ENCODE results near the gene UBA5. TPM values are rescaled to one million over a fixed set of nuclear protein-coding genes. Genes with fewer than 3 reads are reported as not detected.

Gene UBA5
- total and polyA plus RNA-seq, 9 of the 15 experiments (the other 6 are each of a cell fraction or from before 2014, with no cell fraction given): 8.1 to 71.1 (median 29.4) TPM

GRCh38 chr3:132657869-132658747, 2.0 kb upstream of the UBA5 start:
- Histone ChIP-seq H4K20me1 (replicated peaks; ENCODE audit: control insufficient read depth, insufficient read depth, low read length) (no peaks in the 10 kb centered on the region), H3K9me1 (ENCODE audit: control insufficient read depth, insufficient read depth, low read length) (no peaks in the 10 kb centered on the region), H3K4me1 (replicated peaks in 1 of 2; ENCODE audit: control insufficient read depth in 2 of 2, insufficient read depth in 2 of 2, low read length in 2 of 2) (peaks cover 0 to 9% of the 10 kb centered on the region in 2 experiments; a peak in 4 of 5 replicates), H3K9me3 (replicated peaks; ENCODE audit: control insufficient read depth, insufficient read depth, low read depth, low read length) (no peaks in the 10 kb centered on the region), H3K36me3 (ENCODE audit: control insufficient read depth, insufficient read depth, low read length) (no peaks in the 10 kb centered on the region; the same call in 2 of the 3 replicates), H3K9ac (ENCODE audit: insufficient read depth in 1 of 2, low read depth in 2 of 2, low read length in 2 of 2) (peak overlapping the region in 1 of 2 experiments; percentile 90; a peak in 1 of 4 replicates), H3K4me3 (no peak overlapping the region), H3K27me3 (ENCODE audit: control insufficient read depth in 2 of 2, insufficient read depth in 2 of 2, low read length in 2 of 2) (no peaks in the 10 kb centered on the region), H3K4me2 (ENCODE audit: insufficient read depth, low read length) (peak overlapping the region; percentile 93; the same call in 1 of the 2 replicates), H3K27ac (ENCODE audit: extremely low read depth, low read depth, low read length) (no peak overlapping the region), H2AFZ (ENCODE audit: low read depth, low read length) (no peak overlapping the region), H3K79me2 (ENCODE audit: control insufficient read depth, insufficient read depth, low read length) (peaks cover 40% of the 10 kb centered on the region)
- ChIA-PET CTCF (ENCODE audit: low intra/inter-chr PET ratio) (interaction anchor here (0.5 kb wide), 1 partner anchor 271 kb away, joined by 9 read pairs; no protein-coding TSS in a partner anchor), POLR2A (interaction anchor here (1.2 kb wide), 1 partner anchor 13 kb away, joined by 3 read pairs; no protein-coding TSS in a partner anchor)
- intact Hi-C loops (cut with micrococcal nuclease): loop anchor here (2.0 to 10.0 kb wide), 3 partner anchors 65 to 724 kb away; partner anchors contain the start of gene NPHP3
- no peak for ATAC-seq
- WGBS (ENCODE audit: insufficient coverage, low coverage, missing lambda C conversion rate): 26% methylated on average over 7 of the region's 8 CpGs
- no peak for FAIRE-seq
- DNase-seq (ENCODE audit: extremely low read depth in 1 of 4, low spot score in 3 of 4): no peak
- in situ Hi-C loops (cut with MboI): no loop called here
- no TSS peak for BruUV-seq (replicated peaks)
- TF ChIP-seq MAX (CRISPR knock-in tag; IDR thresholded peaks at IDR 0.05) (no peak), ZBTB2 (IDR thresholded peaks at IDR 0.05) (no peak), MEF2A (IDR thresholded peaks at IDR 0.05; ENCODE audit: control insufficient read depth, low read depth, low read length) (no peak)
- TF ChIP-seq, protein P1, sequence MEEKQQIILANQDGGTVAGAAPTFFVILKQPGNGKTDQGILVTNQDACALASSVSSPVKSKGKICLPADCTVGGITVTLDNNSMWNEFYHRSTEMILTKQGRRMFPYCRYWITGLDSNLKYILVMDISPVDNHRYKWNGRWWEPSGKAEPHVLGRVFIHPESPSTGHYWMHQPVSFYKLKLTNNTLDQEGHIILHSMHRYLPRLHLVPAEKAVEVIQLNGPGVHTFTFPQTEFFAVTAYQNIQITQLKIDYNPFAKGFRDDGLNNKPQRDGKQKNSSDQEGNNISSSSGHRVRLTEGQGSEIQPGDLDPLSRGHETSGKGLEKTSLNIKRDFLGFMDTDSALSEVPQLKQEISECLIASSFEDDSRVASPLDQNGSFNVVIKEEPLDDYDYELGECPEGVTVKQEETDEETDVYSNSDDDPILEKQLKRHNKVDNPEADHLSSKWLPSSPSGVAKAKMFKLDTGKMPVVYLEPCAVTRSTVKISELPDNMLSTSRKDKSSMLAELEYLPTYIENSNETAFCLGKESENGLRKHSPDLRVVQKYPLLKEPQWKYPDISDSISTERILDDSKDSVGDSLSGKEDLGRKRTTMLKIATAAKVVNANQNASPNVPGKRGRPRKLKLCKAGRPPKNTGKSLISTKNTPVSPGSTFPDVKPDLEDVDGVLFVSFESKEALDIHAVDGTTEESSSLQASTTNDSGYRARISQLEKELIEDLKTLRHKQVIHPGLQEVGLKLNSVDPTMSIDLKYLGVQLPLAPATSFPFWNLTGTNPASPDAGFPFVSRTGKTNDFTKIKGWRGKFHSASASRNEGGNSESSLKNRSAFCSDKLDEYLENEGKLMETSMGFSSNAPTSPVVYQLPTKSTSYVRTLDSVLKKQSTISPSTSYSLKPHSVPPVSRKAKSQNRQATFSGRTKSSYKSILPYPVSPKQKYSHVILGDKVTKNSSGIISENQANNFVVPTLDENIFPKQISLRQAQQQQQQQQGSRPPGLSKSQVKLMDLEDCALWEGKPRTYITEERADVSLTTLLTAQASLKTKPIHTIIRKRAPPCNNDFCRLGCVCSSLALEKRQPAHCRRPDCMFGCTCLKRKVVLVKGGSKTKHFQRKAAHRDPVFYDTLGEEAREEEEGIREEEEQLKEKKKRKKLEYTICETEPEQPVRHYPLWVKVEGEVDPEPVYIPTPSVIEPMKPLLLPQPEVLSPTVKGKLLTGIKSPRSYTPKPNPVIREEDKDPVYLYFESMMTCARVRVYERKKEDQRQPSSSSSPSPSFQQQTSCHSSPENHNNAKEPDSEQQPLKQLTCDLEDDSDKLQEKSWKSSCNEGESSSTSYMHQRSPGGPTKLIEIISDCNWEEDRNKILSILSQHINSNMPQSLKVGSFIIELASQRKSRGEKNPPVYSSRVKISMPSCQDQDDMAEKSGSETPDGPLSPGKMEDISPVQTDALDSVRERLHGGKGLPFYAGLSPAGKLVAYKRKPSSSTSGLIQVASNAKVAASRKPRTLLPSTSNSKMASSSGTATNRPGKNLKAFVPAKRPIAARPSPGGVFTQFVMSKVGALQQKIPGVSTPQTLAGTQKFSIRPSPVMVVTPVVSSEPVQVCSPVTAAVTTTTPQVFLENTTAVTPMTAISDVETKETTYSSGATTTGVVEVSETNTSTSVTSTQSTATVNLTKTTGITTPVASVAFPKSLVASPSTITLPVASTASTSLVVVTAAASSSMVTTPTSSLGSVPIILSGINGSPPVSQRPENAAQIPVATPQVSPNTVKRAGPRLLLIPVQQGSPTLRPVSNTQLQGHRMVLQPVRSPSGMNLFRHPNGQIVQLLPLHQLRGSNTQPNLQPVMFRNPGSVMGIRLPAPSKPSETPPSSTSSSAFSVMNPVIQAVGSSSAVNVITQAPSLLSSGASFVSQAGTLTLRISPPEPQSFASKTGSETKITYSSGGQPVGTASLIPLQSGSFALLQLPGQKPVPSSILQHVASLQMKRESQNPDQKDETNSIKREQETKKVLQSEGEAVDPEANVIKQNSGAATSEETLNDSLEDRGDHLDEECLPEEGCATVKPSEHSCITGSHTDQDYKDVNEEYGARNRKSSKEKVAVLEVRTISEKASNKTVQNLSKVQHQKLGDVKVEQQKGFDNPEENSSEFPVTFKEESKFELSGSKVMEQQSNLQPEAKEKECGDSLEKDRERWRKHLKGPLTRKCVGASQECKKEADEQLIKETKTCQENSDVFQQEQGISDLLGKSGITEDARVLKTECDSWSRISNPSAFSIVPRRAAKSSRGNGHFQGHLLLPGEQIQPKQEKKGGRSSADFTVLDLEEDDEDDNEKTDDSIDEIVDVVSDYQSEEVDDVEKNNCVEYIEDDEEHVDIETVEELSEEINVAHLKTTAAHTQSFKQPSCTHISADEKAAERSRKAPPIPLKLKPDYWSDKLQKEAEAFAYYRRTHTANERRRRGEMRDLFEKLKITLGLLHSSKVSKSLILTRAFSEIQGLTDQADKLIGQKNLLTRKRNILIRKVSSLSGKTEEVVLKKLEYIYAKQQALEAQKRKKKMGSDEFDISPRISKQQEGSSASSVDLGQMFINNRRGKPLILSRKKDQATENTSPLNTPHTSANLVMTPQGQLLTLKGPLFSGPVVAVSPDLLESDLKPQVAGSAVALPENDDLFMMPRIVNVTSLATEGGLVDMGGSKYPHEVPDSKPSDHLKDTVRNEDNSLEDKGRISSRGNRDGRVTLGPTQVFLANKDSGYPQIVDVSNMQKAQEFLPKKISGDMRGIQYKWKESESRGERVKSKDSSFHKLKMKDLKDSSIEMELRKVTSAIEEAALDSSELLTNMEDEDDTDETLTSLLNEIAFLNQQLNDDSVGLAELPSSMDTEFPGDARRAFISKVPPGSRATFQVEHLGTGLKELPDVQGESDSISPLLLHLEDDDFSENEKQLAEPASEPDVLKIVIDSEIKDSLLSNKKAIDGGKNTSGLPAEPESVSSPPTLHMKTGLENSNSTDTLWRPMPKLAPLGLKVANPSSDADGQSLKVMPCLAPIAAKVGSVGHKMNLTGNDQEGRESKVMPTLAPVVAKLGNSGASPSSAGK (IDR thresholded peaks at IDR 0.05): 0 out of 2 replicates have a peak, but pooled peaks have one; percentile 32

Measured in K562 (cell line).